Central memory CD8-positive, alpha-beta T cell (primary cell): ENCODE measurements around the gene CFAP54.

ENCODE experiments used
- ATAC-seq: fragments of 150-1000 bp; cut with Tn5 transposase; replicated peaks from 2 replicates; pipeline ENCODE4 v1.10.0; 2022; ENCODE audit warnings: mild to moderate bottlenecking, moderate FRiP score, moderate number of reproducible peaks; ENCODE audit not compliant: poor library complexity, severe bottlenecking; ENCODE audit errors: extremely low read depth
- DNase-seq, 2 donors: peaks; one replicate each; pipeline ENCODE4 v3.0.0; 2021; ENCODE audit warnings: low spot score in 2 of 2
- H3K27ac Mint-ChIP-seq: one replicate; pipeline ENCODE4 v1.8.0; 2022; ENCODE audit warnings: low read depth, mild to moderate bottlenecking, moderate library complexity, mixed read lengths
- H3K27me3 Mint-ChIP-seq: one replicate; pipeline ENCODE4 v1.8.0; 2022; ENCODE audit warnings: mixed read lengths
- H3K36me3 Mint-ChIP-seq: one replicate; pipeline ENCODE4 v1.8.0; 2022; ENCODE audit warnings: mild to moderate bottlenecking, moderate library complexity, mixed read lengths; ENCODE audit not compliant: insufficient read depth
- H3K4me1 Mint-ChIP-seq: one replicate; pipeline ENCODE4 v1.8.0; 2022; ENCODE audit warnings: mixed read lengths
- H3K4me3 Mint-ChIP-seq: one replicate; pipeline ENCODE4 v1.8.0; 2022; ENCODE audit warnings: mild to moderate bottlenecking, moderate library complexity, mixed read lengths
- H3K9me3 Mint-ChIP-seq: one replicate; pipeline ENCODE4 v1.8.0; 2022; ENCODE audit warnings: mixed read lengths

The CFAP54 gene

DNA sequence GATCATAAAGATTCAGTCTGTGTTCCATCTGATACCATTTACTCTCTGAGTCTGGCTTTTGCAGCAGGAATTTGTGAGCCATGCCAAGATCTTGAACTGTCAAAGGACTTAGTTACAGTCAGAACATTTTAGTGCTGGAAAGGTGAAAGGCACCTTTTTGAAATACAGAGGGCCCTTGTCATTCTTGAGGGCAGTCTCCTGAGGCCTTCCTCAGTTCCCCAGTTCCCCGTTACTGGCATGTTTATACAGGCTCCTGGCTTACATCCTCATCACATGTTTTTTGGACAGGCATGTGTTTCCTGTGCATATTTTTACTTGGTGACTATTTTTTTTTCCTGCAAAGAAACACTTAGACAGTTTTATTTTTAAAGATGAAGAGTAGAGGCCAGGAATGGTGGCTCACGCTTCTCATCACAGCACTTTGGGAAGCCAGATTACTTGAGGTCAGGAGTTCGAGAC is 21.0 kb downstream of the CFAP54 start:
- H3K27ac Mint-ChIP-seq, result no peak overlapping the region
- no peaks in the 10 kb centered on the region for H3K4me1 Mint-ChIP-seq
- DNase-seq (no peak), ATAC-seq (no peak)
- H3K36me3 Mint-ChIP-seq, result no peaks in the 10 kb centered on the region
- H3K4me3 Mint-ChIP-seq, result no peak overlapping the region
- H3K27me3 Mint-ChIP-seq, result no peaks in the 10 kb centered on the region
- no peaks in the 10 kb centered on the region for H3K9me3 Mint-ChIP-seq

DNA sequence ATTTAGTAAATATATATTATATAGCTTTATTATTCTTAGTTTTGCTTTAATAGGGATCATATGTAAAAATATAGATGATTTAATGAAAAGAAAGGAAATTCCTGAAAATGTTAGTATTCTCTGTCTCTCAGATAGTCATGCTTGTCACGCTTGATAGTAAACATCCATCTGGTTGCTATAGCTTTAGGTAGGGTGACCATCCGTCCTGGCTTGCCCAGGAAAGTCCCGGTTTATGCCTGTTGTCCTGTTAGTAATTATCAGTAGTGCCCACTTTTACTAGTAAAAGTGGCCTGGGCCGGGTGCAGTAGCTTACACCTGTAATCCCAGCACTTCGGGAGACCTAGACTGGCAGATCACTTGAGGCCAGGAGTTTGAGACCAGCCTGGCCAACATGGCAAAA is 23.8 kb downstream of the CFAP54 start:
- no peak overlapping the region for H3K27ac Mint-ChIP-seq
- H3K9me3 Mint-ChIP-seq, result no peaks in the 10 kb centered on the region

DNA sequence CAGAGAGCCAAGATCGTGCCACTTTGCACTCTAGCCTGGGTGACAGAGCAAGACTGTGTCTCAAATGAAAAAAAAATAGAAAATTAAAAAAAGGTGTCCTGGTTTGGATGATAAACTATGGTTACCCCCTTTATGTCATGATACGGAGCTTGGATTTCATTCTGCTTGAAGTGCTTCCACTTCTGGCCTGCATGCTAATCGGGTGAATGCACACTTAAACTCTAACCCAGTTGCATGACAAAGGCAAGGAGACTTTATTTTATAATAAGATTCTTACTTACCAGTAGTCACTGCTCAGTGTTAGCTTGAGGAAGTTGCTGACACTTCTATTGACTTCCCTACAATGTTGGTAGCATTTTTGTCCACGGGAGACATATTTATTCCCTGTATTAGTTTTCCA is 24.3 kb downstream of the CFAP54 start:
- Mint-ChIP-seq H3K4me3 (no peak overlapping the region), H3K4me1 (no peaks in the 10 kb centered on the region), H3K27ac (no peak overlapping the region), H3K9me3 (no peaks in the 10 kb centered on the region), H3K27me3 (no peaks in the 10 kb centered on the region), H3K36me3 (no peaks in the 10 kb centered on the region)
- DNase-seq, result no peak
- no peak for ATAC-seq

More for the DNA sequence above, 23.8 kb downstream of the CFAP54 start:
- no peaks in the 10 kb centered on the region for H3K4me1 Mint-ChIP-seq
- H3K36me3 Mint-ChIP-seq, result no peaks in the 10 kb centered on the region
- H3K27me3 Mint-ChIP-seq, result no peaks in the 10 kb centered on the region
- no peak overlapping the region for H3K4me3 Mint-ChIP-seq
- ATAC-seq, result no peak
- DNase-seq, result no peak

DNA sequence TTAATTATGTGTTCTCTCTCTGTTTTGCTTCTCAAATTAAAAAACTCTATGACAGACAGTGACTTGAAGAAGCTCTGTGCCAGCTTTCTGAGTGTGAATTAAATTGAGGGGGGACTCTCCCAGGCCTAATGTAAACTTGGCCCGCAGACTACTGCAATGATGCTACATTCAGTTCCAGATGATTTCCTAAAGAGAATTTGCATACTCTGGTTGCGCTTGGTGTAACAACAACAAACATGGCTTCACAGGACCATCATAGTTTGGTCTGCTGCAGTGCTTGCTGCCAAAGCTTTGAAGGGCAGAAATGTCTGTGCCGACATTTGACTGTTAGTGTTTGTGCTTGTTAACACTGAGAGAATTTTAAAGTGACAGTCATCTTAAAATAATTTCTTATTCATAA is 25.0 kb downstream of the CFAP54 start:
- H3K36me3 Mint-ChIP-seq, result no peaks in the 10 kb centered on the region
- no peak for DNase-seq
- no peaks in the 10 kb centered on the region for H3K9me3 Mint-ChIP-seq
- H3K27me3 Mint-ChIP-seq, result no peaks in the 10 kb centered on the region
- ATAC-seq, result no peak
- H3K4me1 Mint-ChIP-seq, result no peaks in the 10 kb centered on the region
- H3K27ac Mint-ChIP-seq, result no peak overlapping the region
- H3K4me3 Mint-ChIP-seq, result no peak overlapping the region

DNA sequence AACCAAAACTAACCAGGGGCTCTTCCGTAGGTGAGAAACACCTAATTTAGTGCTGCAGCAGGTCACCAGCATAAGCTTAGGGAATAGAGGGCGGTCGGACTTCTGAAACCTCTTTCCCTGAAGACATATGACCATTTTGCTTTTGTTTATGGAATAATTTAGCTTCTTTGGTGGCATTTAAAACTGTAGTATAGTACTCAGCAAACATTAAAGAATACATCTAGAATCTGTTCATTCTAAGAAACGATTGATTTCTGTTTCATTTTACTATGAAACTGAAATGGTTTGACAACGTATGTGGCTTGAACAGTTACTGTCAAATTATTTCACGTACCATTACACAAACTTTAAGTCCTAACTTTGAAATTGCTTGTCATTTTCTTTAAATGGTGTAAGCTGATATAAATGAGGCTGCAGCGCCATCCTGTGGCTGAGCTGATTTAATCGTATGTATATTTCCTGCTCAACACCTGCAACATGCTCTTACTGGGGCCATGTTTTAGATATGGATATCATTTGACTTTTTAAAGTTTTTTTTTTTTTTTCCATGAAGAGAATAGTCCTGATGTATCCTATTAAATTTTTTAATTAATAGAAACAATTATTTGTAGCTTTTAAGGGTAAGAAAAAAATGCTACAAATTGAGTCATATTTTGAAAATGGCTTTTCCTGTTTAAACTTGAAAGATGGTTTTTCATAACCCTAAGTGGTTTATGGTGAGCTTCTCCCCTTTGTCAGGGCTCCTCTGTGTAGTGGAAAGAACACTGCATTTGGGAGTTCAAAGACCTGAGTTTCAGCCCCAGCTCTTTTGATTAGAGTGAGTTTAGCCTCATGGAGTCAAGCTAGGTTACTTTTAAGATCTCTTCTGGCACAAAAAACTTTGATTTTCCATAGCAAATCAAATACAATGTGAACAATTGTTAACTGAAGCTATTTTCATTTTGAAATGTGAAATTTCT is 27.4 kb downstream of the CFAP54 start:
- ATAC-seq (peak; percentile 76), DNase-seq (peak; percentile 79 to 80)
- peak overlapping the region; percentile 25 for H3K4me3 Mint-ChIP-seq

DNA sequence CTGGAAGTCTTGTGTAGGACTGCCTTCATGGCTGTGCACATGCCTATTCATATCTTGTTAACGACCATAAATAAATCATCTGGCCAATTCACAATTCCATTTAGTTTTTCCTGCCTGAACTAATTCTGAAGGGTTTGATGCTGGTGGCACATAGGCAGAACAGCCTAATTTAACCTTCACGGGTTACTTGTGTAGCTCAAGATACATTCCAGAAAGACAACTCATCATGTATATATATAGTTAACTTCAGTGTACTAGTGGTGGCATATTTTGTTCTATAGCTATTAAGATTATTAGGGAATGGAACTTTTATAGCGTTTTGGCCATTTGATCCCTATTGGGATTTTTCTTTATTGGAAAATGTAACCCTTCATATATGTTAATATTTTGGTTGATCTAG is 31.4 kb downstream of the CFAP54 start:
- H3K4me3 Mint-ChIP-seq, result no peak overlapping the region
- DNase-seq (no peak), ATAC-seq (no peak)
- no peaks in the 10 kb centered on the region for H3K36me3 Mint-ChIP-seq
- no peaks in the 10 kb centered on the region for H3K4me1 Mint-ChIP-seq
- H3K27me3 Mint-ChIP-seq, result no peaks in the 10 kb centered on the region
- H3K9me3 Mint-ChIP-seq, result no peaks in the 10 kb centered on the region
- H3K27ac Mint-ChIP-seq, result no peak overlapping the region

More for the DNA sequence above, 27.4 kb downstream of the CFAP54 start:
- Mint-ChIP-seq H3K27me3 (no peaks in the 10 kb centered on the region), H3K9me3 (no peaks in the 10 kb centered on the region), H3K36me3 (no peaks in the 10 kb centered on the region), H3K4me1 (no peaks in the 10 kb centered on the region), H3K27ac (peak overlapping the region; percentile 76)

DNA sequence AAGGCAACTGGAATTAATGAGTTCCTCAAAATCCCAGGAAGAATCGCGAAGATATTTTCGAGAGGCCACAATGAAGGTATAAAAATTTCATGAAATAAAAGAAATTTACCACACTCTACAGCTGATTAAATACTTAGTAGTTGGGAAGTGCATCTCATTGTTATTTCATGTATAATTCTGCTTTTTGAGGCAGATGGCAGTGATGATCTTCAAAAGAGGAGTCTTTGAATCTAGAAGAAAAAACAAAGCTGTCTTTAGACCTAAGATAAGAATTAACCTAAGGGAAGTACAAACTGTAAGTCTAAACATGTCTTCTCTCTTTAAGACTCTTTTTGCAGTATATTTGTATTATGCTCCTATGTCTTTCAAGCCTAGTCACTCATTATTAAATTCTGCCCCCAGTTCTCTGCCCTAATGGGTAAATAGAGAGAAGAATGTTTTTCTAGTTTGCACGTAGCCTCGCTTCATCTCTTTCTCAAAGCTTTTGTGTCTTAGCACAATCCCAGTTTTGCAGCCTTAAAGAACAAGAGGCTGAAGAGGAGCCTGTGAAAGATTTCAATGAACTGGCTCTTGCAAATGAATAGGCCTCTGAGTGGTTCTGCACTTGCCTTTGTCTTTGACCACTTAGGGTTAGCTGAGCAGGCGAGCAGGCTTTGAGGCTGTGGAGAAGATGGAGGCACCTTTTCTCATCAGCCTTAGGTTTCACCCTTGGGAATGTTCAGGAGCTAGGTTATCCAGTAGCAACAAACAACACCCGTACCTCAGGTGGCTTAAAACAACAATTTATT is 32.7 kb downstream of the CFAP54 start:
- Mint-ChIP-seq H3K4me3 (no peak overlapping the region), H3K4me1 (no peaks in the 10 kb centered on the region), H3K36me3 (peaks cover 4% of the 10 kb centered on the region), H3K27ac (no peak overlapping the region), H3K27me3 (no peaks in the 10 kb centered on the region), H3K9me3 (no peaks in the 10 kb centered on the region)
- no peak for DNase-seq
- no peak for ATAC-seq

DNA sequence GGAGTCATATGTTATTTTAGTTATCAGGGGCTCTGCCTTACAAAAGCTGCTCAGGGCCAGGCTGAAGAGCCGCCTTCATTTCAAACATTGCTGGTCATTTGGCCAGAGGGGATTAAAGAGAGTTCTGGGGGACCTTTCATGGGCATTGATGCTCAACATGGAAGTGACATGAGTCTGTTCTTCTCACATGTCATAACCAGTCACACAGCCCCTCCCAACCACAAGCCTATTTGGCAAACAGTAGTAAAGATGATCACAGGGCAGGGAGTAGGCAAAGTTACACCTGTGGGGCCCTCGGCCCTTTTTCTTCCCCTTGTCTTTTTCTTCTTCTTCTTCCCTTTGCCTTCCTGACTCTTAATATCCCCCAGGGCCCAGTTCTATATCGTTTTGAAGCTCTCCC is 33.3 kb downstream of the CFAP54 start:
- Mint-ChIP-seq H3K4me3 (no peak overlapping the region), H3K36me3 (peaks cover 4% of the 10 kb centered on the region), H3K4me1 (no peaks in the 10 kb centered on the region), H3K27me3 (no peaks in the 10 kb centered on the region), H3K27ac (no peak overlapping the region), H3K9me3 (no peaks in the 10 kb centered on the region)
- ATAC-seq, result no peak
- no peak for DNase-seq

DNA sequence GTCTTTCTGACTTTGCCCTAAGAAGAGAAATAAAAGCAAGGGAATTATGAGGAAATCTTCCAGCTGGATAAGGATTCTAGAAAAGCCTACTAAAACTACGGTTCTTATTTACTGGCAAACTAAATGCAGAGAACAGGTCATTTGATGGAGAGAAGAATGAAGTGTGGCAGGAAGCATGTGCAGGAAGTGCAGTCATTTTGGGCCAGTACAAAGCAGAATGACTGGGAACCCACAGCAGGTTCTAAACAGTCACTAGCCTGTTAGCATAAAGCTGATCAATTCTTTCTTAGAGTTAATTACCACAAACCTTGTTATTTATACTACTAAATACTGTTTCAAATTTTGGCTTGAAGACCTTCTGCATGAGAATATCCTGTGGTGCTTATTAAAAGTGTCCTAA is 36.7 kb downstream of the CFAP54 start:
- no peak for ATAC-seq
- Mint-ChIP-seq H3K36me3 (peaks cover 4% of the 10 kb centered on the region), H3K27me3 (no peaks in the 10 kb centered on the region), H3K27ac (no peak overlapping the region), H3K4me1 (no peaks in the 10 kb centered on the region), H3K9me3 (no peaks in the 10 kb centered on the region), H3K4me3 (no peak overlapping the region)
- DNase-seq, result no peak

DNA sequence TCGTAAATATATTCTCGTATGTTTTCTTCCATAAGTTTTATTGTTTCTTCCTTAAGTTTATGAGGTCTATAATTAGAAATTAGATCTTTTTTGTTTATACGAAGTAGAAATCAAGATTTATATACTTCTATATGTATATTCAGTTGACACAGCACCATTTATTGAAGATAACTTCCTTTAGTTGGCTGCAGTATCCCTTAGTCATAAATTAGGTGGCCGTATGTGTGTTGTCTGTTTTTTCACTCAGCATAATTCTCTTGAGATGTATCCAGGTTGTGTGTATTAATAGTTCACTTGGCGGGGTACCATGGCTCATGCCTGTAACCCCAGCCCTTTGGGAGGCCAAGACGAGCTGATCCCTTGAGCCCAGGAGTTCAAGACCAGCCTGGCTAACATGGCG is 40.5 kb downstream of the CFAP54 start:
- DNase-seq (no peak), ATAC-seq (no peak)
- no peaks in the 10 kb centered on the region for H3K9me3 Mint-ChIP-seq
- no peaks in the 10 kb centered on the region for H3K27me3 Mint-ChIP-seq
- no peak overlapping the region for H3K4me3 Mint-ChIP-seq
- H3K27ac Mint-ChIP-seq, result no peak overlapping the region
- H3K36me3 Mint-ChIP-seq, result peaks cover 4% of the 10 kb centered on the region
- no peaks in the 10 kb centered on the region for H3K4me1 Mint-ChIP-seq

DNA sequence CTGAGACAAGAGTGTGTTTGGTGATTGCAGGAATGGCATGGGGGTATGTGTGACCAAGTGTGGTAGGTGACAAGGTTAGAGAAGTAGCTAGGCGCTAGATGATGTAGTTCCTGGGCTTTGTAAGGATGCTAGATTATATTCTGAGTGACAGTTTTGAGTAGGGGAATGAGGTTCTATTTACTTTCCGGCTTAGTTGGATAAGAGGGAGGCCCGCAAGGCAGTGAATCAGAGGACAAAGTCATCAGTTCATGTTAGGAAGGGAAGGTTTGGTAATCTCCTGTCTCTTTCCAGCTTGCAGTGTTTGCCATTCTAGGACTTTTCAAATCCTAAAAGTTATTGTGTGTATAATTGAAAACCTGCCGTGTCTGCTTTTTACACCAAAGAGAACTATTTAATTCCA is 45.0 kb downstream of the CFAP54 start:
- no peaks in the 10 kb centered on the region for H3K36me3 Mint-ChIP-seq
- H3K4me1 Mint-ChIP-seq, result no peaks in the 10 kb centered on the region
- no peak for ATAC-seq
- no peaks in the 10 kb centered on the region for H3K27me3 Mint-ChIP-seq
- no peaks in the 10 kb centered on the region for H3K9me3 Mint-ChIP-seq
- H3K27ac Mint-ChIP-seq, result no peak overlapping the region
- no peak overlapping the region for H3K4me3 Mint-ChIP-seq
- no peak for DNase-seq

DNA sequence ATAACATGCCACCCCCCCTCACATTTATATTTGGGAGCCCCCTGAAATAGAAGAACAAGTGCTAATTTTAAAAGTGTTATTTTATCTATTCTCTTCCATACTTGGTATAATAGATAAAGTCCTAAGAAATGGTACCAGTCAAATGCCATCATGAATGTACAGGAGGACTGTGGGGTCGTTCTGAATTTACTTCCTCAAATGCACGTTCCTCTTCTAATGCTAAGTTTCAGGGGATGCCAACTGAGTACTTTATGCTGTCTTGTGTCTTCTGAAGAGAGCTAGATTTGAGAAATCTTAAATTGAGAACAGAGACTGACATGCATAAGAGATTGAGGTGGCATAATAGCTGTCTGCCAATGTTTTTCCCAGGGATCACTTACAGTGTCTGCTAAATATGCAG is 59.0 kb downstream of the CFAP54 start:
- no peaks in the 10 kb centered on the region for H3K4me1 Mint-ChIP-seq
- no peaks in the 10 kb centered on the region for H3K36me3 Mint-ChIP-seq
- no peak for DNase-seq
- H3K4me3 Mint-ChIP-seq, result no peak overlapping the region
- H3K27me3 Mint-ChIP-seq, result peaks cover 16% of the 10 kb centered on the region
- no peak overlapping the region for H3K27ac Mint-ChIP-seq
- no peaks in the 10 kb centered on the region for H3K9me3 Mint-ChIP-seq
- no peak for ATAC-seq

DNA sequence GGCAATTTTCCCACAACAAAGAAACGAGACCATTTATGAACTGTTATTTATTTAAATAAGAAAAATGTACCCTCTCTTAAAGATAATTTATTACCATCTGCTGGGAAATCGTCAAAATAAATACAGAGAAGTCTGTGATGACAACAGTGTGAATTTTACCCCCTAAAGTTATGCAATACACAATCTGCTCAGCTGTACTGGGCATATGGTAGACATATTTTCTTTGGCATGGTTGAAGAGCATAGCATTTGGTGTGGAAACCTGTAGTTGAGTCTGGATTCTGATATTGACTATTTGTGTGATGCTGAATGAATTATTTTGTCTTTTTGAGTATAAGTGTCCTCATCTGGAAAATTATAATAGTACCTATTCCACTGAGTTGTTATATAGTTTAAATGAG is 60.0 kb downstream of the CFAP54 start:
- Mint-ChIP-seq H3K27ac (no peak overlapping the region), H3K27me3 (peaks cover 21% of the 10 kb centered on the region), H3K4me1 (no peaks in the 10 kb centered on the region), H3K4me3 (no peak overlapping the region), H3K36me3 (no peaks in the 10 kb centered on the region), H3K9me3 (no peaks in the 10 kb centered on the region)
- ATAC-seq, result no peak
- DNase-seq, result no peak
